GM19351 (cell line): Measurements from ENCODE around the gene ZNG1C.
"Not testable (repeated sequence)": the region's sequence is repeated elsewhere in the genome, so short reads cannot be mapped to it uniquely, and the experiment has no call there.

ENCODE experiments used
- ATAC-seq: cut with Tn5 transposase; IDR thresholded peaks from one replicate; pipeline ENCODE4 v1.9.1; 2021; ENCODE audit warnings: mild to moderate bottlenecking, moderate library complexity; ENCODE audit not compliant: unreplicated experiment

The ZNG1C gene

DNA sequence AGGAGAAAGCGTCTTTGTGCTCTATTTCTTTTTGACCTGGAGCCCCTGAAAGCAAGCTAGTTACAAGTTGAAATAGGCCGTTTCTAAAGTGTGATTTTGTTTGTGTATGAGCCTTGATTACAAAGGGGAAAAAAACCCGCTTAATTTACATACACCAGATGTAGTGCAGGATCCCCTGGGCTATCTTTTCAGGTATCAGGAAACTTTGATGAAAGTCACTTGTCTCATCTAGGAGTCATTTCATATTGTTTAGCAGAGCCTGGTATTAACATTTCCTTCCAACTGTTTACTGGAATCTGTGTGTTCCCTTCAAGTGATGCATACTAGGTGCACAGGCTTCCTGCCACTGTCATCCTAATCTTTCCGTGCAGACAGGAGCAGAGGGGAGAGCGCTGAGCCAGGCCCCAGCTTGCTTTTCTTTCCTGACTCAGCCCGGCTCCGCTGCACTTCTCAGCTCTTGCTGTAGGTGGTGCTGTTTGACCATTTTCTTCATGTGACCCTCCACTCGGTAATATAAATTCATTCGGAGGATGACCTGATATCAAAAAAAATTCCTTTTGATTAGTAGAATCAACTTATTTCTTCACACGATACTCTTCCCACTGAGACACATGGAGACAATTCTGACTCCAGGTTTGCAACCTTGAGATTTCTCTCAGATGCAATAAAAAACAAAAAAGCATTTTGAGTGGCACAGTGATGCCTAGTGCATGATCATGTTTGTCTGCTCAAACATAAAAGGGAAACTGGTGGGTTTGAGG is 100.7 kb downstream of the ZNG1C start:
- ATAC-seq, result peak; percentile 92

DNA sequence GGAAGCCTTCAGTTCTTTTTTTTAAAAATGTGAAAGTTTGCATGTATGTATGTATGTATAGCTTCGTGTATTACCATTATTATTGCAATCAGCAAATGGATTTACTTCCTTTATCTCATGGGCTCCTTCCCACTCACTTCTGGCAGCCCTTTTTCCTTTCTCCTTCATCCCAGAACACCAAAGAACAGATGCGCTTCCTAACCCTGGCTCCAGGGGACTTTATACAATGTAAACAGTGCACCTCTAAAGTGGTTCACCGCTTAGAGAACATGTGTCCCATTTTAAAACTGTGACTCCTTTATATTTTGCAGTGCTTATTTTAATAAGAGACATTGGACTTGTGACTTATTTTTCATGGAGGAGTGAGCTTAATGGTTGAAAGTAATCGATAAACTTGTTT is 101.5 kb downstream of the ZNG1C start:
- not testable (repeated sequence) for ATAC-seq

DNA sequence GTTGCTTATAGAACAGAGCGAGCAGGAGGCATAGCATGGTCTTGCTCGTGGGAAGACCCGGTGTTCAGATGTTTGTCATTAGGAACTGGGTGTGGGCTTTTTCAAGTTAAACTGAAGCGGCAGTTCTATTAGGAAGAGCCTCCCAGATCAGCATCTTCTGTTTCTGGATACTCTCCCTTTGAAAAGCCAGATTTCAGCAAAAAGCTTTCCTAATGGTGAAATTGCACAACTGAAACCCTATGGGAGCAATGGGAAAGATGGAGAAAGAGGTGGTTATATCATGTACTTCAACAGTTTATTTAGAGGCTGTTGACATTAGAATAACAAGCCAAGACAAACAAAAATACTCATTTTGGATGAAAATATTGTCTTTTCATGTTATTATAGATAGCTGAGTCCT is 102.2 kb downstream of the ZNG1C start:
- ATAC-seq, result not testable (repeated sequence)
